AG10803 (cell line): Measurements from ENCODE around the gene DPF3.

Source experiments
- DNase-seq: peaks from one replicate; pipeline ENCODE4 v3.0.0; 2010; ENCODE audit warnings: low read depth
- H3K4me3 ChIP-seq: 2 replicates; pipeline ENCODE4 v1.5.1; 2011; ENCODE audit warnings: mild to moderate bottlenecking, low read length, control low read depth
- TF ChIP-seq, protein P1 (sequence below): conservative IDR thresholded peaks from 2 replicates; pipeline ENCODE4 v1.5.1; 2011; ENCODE audit warnings: mild to moderate bottlenecking, low read length, control low read depth, inconsistent platforms

The DPF3 gene

DNA sequence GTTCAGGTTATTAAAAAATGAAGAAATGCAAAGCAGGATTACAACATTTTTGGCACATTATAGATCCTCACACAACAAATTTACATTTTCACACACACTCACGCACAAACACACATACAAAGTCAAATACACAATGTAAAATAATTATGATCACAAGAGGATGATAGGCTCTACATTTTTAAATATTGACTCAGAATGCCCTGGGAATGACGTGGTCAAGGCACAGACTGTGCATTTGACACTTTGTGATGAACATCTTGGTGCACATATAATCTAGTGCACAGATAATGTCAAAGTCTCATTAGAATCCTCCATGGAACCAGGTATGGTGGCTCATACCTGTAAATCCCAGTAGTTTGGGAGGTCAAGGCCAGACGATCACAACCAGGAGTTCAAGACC, 49.4 kb downstream of the DPF3 start:
- TF ChIP-seq, protein P1, sequence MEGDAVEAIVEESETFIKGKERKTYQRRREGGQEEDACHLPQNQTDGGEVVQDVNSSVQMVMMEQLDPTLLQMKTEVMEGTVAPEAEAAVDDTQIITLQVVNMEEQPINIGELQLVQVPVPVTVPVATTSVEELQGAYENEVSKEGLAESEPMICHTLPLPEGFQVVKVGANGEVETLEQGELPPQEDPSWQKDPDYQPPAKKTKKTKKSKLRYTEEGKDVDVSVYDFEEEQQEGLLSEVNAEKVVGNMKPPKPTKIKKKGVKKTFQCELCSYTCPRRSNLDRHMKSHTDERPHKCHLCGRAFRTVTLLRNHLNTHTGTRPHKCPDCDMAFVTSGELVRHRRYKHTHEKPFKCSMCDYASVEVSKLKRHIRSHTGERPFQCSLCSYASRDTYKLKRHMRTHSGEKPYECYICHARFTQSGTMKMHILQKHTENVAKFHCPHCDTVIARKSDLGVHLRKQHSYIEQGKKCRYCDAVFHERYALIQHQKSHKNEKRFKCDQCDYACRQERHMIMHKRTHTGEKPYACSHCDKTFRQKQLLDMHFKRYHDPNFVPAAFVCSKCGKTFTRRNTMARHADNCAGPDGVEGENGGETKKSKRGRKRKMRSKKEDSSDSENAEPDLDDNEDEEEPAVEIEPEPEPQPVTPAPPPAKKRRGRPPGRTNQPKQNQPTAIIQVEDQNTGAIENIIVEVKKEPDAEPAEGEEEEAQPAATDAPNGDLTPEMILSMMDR = no peak
- DNase-seq = no peak
- H3K4me3 ChIP-seq = no peak overlapping the region

DNA sequence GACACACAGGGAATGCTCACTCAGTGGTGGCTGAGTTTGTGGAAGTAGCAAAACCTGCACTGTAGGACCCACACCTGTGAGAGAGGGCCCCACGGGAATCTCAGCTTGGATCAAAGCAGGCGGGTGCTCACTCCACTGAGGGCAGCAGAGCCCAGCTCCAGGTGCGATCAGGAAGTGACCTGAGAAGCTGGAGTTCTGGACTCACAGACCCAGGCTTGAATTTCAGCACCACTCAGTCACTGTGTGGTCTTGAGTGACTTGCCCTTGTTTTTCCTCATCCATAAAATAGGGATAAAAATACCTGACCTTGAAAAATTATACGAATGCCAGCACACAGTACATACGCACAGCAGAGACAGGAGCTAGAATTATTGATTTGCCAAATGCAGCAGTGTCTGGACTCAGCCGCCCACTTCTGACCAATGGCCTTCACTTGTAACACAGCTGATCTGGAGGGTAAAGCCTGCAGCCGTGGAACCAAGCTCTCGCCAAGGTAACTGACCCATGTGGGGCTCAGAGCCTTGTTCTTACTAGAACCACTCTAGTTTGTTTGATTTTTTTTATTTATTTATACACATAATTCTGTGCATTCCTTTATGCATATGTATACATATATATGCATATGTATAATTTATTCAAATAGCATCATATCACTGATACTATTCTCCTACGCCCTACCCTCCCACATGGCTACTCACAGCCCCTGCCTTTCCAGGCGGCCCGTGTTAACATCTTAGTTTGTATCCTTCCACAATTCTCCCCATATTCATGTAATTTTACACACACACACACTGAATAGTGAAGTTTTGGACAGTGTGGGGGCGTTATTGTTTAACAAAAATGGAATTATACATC, 53.9 kb downstream of the DPF3 start:
- DNase-seq = no peak
- TF ChIP-seq, protein P1 = no peak
- H3K4me3 ChIP-seq = no peak overlapping the region

DNA sequence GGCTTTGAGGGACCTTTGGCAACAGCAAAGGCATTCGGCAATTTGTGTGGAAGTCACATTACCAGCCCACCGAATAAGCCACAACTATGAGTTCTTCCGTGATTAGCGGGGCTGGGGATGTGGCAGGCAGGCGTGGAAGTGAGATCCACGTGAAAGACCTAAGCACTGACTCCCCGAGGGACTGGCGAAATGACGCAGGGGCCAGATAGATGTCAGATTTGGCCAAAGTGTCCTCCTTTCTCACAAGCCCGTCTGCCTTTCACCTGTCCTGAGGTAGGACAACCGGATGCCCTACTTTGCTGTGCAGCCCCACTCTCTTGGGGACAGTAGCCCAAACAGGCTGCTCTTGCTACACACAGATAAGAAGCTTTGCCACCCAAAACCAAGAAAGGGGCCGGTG, 54.5 kb downstream of the DPF3 start:
- DNase-seq = no peak
- TF ChIP-seq, protein P1 = no peak
- no peak overlapping the region for H3K4me3 ChIP-seq

DNA sequence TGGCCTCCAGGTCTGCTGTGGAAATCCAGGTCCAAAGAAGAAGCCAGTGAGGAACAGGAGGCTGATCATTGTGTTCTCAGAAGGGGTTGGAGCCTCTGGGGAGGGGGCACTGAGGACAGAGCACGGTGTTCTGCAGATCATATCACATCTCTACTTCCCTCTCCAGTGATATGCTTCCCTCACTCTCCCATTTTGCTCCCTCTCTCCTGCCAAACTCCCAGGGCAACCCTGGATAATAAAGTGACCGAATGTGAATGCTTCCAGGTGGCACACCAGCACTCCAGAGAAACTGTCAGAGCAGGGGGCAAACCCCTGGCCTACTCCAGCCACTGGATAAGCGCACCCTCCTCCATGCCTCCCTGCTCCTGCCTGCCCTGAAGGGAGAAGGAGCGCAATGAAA, 57.8 kb downstream of the DPF3 start:
- DNase-seq = no peak
- TF ChIP-seq, protein P1 = no peak
- H3K4me3 ChIP-seq = no peak overlapping the region

DNA sequence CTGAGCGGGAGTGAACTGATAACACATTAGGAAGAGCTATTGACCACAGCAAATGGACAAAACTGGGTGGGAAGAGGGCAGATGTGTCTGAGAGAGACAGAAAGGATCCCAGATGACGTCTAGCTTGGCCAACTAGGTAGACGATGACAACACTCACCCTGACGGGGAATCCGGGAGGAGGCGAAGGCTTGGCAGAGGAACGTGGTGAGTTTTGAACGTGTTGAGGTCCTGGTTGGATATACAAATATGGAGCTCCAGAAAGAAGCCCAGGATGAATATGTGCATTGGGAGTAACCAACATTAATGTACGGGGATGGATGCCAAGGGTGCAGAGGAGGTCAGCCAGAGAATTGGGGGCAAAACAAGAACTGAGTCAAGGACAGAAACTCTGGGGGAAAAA, 60.7 kb downstream of the DPF3 start:
- TF ChIP-seq, protein P1 = no peak
- no peak for DNase-seq
- no peak overlapping the region for H3K4me3 ChIP-seq

DNA sequence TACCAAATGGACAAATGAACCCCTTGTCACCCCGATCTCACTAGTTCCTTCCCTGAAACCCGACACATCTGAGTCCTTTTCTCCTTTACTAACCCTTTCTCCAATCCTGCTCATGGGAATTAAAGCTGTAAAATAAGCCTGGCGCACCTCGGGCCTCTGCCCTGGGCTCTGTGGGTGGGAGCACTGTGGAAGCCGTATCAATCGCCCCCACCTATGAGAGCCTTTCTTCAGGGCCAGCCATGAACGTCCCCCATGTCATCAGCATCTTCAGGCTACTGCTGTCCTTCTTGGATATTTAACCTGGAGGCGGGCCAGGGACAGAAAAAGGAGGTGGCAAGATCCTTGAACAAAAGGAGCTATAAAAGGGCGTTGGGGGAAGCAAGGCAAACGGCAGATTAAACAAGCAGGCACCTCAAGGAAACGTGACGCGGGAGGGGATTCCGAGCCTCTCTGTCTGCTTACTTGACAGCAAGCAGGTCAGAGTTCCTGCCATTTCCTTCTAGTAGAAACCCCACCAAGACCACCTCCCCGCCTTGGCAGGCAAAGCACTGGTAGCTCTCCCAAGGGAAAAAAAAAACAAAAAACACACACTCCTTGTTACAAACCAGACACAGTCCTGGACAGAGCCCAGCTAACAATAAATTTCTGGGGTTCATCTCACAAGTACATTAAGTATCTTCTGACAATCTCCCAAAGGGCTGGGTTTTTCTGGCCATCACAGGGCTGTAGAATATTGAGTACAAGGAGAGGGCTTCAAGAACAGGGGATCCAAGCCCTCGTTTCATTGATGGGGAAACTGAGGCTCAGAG, 62.9 kb downstream of the DPF3 start:
- no peak for DNase-seq
- TF ChIP-seq, protein P1 = no peak

More for the DNA sequence above, 62.9 kb downstream of the DPF3 start:
- no peak overlapping the region for H3K4me3 ChIP-seq
